Measurements from ENCODE around the gene VIT.

Gene VIT

DNA sequence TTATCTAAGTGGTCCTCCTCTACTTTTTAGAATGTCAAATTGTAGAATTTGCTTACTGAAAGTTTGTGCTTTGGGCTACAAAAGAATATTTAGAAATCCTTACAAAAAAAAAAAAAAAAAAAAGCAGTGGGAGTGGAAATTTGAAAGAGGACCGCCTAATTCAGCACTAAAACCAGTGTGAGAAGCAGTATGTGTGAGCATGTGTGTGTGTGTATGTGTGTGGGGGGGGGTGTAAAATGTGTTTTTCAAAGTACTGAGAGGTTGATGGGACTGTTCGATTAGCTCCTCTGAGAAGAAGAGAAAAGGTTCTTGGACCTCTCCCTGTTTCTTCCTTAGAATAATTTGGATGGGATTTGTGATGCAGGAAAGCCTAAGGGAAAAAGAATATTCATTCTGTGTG, at the start of gene VIT:
VIT (plus strand) TSS at position 175 of the 400 bp plus-strand sequence. CDS start 19,664 bp downstream, outside the sequence.
- DNase-seq (ENCODE audit: low spot score) = no peak

DNA sequence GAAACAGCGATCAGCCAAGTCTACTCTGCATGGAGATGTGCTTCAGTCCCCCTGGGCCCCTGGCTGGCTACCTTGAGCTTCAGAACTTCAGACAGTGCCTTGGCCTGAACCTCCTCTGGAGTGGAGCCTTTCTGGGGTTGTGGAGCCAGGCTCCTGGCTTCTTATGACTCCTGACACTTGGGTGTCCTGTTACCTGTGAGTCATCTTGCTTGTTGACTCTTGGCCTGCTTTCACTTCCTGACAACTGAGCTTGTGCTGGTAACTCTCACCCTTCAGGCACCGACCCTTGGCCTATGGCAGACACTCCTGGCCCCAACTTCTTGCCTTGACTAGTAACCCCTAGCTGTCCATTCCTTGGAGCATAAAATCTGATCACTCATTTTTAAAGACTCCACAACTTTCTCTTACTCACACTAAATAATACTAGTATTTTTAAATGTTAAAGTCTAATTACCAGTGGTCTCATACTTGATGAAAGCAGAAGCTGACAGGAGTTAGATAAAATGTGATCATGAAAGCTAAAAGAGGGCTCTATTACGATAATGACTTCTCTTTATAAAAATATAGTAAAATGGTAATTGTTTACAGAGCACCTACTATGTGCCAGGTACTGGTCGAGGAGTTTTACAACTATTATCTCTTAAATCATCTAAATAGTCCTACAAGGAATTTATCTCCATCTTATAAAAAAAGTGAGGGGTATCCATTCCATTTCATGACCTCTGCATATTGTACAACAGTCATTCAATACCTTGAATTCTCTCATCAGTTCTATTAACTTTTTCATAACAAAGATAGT, 46.3 kb upstream of the VIT start:
- no peak for DNase-seq (ENCODE audit: low spot score)

GRCh38 chr2:36653155-36653554, 43.4 kb upstream of the VIT start:
- no peak for DNase-seq (ENCODE audit: low spot score)

GRCh38 chr2:36653967-36654694, 42.4 kb upstream of the VIT start:
- DNase-seq (ENCODE audit: low spot score) = no peak

GRCh38 chr2:36655453-36655852, 41.1 kb upstream of the VIT start:
- no peak for DNase-seq (ENCODE audit: low spot score)

DNA sequence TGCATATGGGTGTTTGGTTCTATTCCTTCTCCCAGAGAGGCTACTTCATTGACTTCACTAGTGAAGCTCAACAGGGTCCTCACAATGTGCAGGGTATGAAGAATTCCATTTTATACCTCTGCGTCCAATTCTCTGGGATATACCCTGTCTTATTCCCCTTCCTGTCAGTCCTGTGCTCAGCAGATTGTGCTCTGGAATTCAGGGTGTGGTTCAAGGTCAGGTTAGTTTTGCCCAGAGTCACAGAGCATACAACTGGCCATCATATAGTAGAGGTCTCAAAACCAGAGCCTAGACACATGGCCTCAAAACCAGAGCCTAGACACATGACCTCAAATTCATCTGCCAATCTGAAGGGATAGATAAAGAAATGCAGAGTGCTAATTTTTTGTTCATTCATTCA, 38.8 kb upstream of the VIT start:
- DNase-seq (ENCODE audit: low spot score) = no peak

GRCh38 chr2:36658277-36658748, 38.2 kb upstream of the VIT start:
- DNase-seq (ENCODE audit: low spot score) = no peak

- DNase-seq (ENCODE audit: low spot score) = no peak
Observed at GRCh38 chr2:36659218-36659617, 37.3 kb upstream of the VIT start.

GRCh38 chr2:36659872-36660312, 36.6 kb upstream of the VIT start:
- DNase-seq (ENCODE audit: low spot score) = no peak

DNA sequence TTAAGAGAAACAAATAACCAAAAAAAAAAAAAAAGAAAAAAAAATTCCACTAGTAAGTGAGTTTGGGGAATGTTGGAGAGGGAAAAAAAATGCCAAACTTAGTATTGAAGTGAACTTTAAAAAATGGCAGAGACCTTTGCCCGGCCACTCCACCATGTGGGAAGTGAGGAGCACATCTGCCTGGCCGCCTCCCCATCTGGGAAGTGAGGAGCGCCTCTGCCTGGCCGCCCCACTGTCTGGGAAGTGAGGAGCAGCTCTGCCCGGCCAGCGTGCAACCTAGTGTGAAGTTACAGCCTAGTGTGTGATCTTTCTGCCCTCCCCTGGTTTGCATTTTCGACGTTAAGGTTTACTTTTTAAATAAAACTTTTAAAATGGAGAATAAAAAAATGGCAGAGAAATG, 33.9 kb upstream of the VIT start:
- no peak for DNase-seq (ENCODE audit: low spot score)

GRCh38 chr2:36663295-36663694, 33.2 kb upstream of the VIT start:
- DNase-seq (ENCODE audit: low spot score) = no peak

DNA sequence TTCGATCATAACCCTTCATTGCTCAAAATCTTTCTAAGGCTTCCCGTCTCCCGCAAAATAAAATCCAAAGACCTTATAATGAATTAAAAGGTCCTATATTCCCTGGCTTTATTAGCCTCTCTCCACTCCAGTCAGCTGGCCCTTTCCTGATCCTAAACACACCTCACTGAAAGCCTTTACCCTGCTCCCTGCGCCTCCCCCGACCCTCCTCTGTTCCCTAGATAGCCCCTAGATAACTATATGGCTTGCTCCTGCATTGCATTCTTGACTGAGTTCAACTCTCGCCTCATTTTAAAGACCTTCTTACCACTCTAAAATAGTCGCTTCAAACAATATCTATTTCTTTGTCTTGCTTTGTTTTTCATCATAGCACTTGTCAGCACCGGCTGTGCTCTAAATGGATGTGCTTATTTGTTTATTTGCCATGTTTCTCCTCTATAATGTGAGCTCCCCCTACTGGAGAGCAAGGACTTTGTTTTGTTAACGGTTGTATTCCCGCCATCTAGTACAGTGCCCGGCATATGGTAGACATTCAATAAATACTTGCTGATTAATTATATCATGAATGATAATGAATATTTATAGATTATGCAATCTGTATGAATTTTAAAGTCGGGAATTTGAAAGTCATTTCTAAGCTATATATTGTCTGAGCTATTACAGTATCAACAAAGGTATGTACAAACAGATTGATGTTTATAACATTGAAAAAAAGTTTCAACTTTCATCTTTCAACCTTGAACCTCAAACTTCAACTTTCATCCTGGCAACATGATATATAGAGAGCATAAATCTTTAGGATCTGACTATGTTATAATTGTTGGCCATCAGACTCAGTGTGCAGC, 32.4 kb upstream of the VIT start:
- peak; percentile 46 for DNase-seq (ENCODE audit: low spot score)

DNA sequence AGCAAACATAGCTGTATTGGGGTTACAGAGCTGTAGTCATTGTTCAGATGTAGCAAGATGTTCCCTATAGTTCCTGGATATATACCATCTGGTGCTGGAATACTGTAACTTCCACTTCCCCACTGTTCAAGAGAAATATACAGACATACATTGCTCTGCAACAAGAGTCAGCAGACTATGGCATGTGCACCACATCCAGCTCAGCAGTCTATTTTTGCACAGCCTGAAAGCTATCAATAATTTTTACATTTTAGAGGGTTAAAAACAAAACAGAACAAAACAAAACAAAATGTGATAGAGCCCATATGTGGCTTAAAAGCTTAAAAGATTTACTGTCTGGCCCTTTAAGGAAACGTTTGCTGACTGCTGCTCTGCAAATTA, 31.8 kb upstream of the VIT start:
- DNase-seq (ENCODE audit: low spot score) = no peak

GRCh38 chr2:36667931-36668330, 28.6 kb upstream of the VIT start:
- DNase-seq (ENCODE audit: low spot score) = no peak

DNA sequence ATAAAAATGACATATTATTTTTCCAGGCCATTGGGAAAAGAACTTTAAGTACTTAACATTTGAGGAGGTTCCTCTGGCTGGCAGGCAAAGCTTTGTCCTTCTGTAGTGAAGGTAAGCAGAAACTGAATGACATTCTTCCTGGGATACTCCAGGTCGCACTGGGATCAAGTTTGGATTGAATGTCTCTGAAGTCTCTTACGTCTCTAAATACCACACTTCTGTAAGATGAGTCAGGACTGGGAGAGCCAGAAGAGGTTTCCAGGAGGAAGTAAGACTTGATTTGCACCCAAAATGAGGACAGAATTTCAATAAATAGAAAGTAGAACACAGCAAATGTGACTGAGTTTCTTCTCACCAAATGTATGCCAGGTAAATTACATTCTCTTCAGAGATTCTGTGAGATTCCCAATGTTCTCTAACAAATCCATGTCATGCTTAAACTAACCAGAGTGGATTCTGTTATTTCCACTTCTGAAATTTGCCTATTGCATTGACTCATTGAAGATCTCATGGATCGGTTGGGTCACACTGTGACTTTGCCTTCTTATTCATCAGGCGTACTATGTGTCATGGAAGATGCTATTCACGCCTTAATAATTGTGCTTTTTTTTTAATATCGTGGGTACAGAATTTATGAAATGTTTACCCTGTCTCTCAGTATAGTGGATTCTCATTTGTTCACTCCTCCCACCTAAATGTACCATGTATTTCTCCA, 25.5 kb upstream of the VIT start:
- no peak for DNase-seq (ENCODE audit: low spot score)

DNA sequence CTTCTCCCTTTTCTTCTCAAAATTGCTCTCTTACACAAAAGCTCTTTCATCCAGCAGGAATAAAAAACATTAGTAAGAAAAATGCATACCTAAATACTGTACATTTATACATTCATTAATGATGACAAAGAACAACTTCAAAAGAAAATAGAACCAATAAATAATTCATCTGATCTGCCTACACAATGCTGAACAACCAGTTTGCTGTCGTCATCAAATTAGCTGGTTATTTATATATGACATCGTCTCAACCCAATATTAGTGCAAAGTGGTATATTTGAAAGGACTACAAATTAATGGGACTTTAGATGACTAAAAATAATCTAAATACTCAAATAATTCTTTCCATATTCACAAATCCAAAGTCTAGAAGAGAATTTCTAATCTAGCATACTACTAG, 24.8 kb upstream of the VIT start:
- no peak for DNase-seq (ENCODE audit: low spot score)

- no peak for DNase-seq (ENCODE audit: low spot score)
Observed at GRCh38 chr2:36672199-36672598, 24.3 kb upstream of the VIT start.

GRCh38 chr2:36675579-36676282, 20.8 kb upstream of the VIT start:
- no peak for DNase-seq (ENCODE audit: low spot score)

DNA sequence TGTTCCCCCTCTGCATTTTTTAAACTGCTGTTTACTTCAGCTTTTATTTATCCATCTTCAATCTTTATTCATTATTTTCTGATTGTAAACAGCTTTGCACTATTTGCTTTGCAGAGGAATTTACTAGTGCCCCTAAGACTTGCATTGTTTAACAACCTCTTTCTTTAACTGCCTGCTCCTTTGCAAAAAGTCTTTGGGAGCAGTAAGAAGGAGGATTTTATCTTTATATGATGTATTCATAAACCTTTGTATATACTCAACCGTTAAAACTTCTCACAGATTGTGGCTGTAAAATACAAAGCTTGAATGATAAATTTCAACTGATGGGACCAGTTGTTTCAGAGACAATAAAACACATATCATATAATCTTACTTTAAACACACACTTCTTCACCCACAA, 20.1 kb upstream of the VIT start:
- no peak for DNase-seq (ENCODE audit: low spot score)

GRCh38 chr2:36677386-36677785, 19.1 kb upstream of the VIT start:
- no peak for DNase-seq (ENCODE audit: low spot score)

DNA sequence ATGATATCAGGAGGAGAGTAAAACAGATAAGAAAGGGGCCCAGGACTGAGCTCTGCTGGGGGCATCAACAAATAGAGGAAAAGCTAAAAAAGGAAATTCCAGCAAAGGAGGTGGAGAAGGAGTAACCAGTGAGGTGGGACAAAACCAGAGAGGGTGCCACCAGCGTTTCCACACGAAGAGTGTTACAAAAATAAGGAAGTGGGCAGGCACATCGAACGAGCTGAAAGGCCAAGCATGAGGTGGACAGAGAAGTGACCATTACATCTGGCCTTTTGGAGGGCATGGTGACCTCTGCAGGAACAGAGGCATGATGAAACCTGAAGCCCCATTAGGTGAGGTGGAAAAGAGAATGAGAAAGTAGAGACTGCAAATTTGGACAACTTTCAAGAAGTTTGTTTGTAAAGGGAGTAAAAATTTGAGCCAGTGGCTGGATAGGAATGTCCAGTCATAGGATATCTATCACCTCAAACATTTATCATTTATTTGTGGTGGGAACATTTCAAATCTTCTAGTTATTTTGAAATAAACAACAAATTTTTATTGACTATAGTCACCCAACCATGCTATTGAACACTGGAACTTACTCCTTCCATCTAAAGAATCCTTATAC, 18.4 kb upstream of the VIT start:
- DNase-seq (ENCODE audit: low spot score) = no peak
